DOHH2 (cell line): ENCODE measurements around the gene RASAL2.

ENCODE experiments used
- H3F3A ChIP-seq: fragments of 200-600 bp; sonication (generic), shearing (Covaris generic); 2 replicates; pipeline ENCODE4 v1.6.0; 2016; ENCODE audit warnings: antibody characterized with exemption, mild to moderate bottlenecking; ENCODE audit not compliant: control insufficient read depth, insufficient read depth
- H3K27ac ChIP-seq: fragments of 200-600 bp; sonication (generic); 2 replicates; pipeline ENCODE4 v1.5.1; 2014; ENCODE audit warnings: low read depth, mild to moderate bottlenecking, low read length, moderate library complexity
- H3K27me3 ChIP-seq: fragments of 200-600 bp; sonication (generic); 2 replicates; pipeline ENCODE4 v1.6.1; 2014; ENCODE audit warnings: mild to moderate bottlenecking, low read length, mixed read lengths; ENCODE audit not compliant: control insufficient read depth
- H3K36me3 ChIP-seq: fragments of 200-600 bp; sonication (generic); 2 replicates; pipeline ENCODE4 v1.6.1; 2014; ENCODE audit warnings: mild to moderate bottlenecking, low read length, moderate library complexity, mixed read lengths; ENCODE audit not compliant: control insufficient read depth
- H3K4me1 ChIP-seq: fragments of 200-600 bp; sonication (generic); 2 replicates; pipeline ENCODE4 v1.6.1; 2014; ENCODE audit warnings: mild to moderate bottlenecking, low read length, mixed read lengths; ENCODE audit not compliant: control insufficient read depth
- H3K4me2 ChIP-seq: fragments of 200-600 bp; sonication (generic); 2 replicates; pipeline ENCODE4 v1.6.0; 2014; ENCODE audit warnings: mild to moderate bottlenecking, low read length, moderate library complexity
- H3K4me3 ChIP-seq: fragments of 200-600 bp; sonication (generic); 2 replicates; pipeline ENCODE4 v1.5.1; 2014; ENCODE audit warnings: mild to moderate bottlenecking, low read length, mixed read lengths
- H3K79me2 ChIP-seq: fragments of 200-600 bp; sonication (generic); 2 replicates; pipeline ENCODE4 v1.6.1; 2014; ENCODE audit warnings: mild to moderate bottlenecking, low read length, mixed read lengths; ENCODE audit not compliant: control insufficient read depth
- H3K9me2 ChIP-seq: fragments of 200-600 bp; sonication (generic); replicated peaks from 2 replicates; pipeline ENCODE4 v1.6.1; 2014; ENCODE audit warnings: mild to moderate bottlenecking, low read length, mixed read lengths; ENCODE audit not compliant: control insufficient read depth
- H3K9me3 ChIP-seq: fragments of 200-600 bp; sonication (generic); 2 replicates; pipeline ENCODE4 v1.6.1; 2014; ENCODE audit warnings: antibody characterized with exemption, low read length, mixed read lengths; ENCODE audit not compliant: control insufficient read depth, insufficient read depth
- H4K20me1 ChIP-seq: fragments of 200-600 bp; sonication (generic); 2 replicates; pipeline ENCODE4 v1.6.0; 2014; ENCODE audit warnings: low read depth, mild to moderate bottlenecking, antibody characterized with exemption, low read length, moderate library complexity; ENCODE audit not compliant: control insufficient read depth, insufficient read depth
- EZH2phosphoT487 ChIP-seq: fragments of 200-600 bp; sonication (generic); IDR thresholded peaks from 2 replicates; pipeline ENCODE4 v1.6.1; 2017; ENCODE audit warnings: borderline replicate concordance, mild to moderate bottlenecking, antibody characterized with exemption, low read length, moderate library complexity, mixed read lengths
- TF ChIP-seq, protein P1 (sequence below): fragments of 200-600 bp; sonication (generic); IDR thresholded peaks from one replicate; pipeline ENCODE4 v1.5.1; 2014; ENCODE audit warnings: antibody characterized with exemption, mild to moderate bottlenecking, low read depth, low read length; ENCODE audit not compliant: poor library complexity, severe bottlenecking

Gene RASAL2

DNA sequence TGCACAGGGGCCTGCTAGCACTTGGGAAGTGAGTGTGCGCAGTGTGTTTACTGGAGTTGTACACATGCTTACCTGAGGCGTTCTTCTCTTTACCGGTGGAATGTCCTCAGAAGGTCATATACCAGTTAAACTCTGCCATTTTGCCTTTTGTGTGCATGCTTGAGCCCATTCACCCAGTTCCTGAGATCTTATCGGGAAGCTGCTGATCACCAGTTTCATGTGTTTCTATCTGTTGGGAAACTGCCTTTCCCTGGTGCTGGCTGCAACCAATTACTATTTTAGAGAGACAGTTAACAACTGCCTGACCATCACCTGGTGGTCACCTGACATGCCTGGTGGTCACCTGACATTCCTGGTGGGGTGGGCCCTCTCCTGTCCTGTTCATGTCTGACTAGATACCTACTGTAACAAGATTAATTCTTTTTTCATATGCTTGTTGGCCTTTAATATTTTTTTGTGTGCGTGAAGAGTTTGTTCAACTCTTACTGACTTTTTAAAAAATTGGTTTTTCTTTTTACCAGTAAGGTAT, 137.0 kb downstream of the RASAL2 start:
- no peaks in the 10 kb centered on the region for H3K79me2 ChIP-seq
- no peaks in the 10 kb centered on the region for H3F3A ChIP-seq
- H3K4me2 ChIP-seq = no peak overlapping the region
- no peaks in the 10 kb centered on the region for H3K4me1 ChIP-seq
- H4K20me1 ChIP-seq = no peaks in the 10 kb centered on the region
- H3K27ac ChIP-seq = no peak overlapping the region
- H3K9me3 ChIP-seq = no peaks in the 10 kb centered on the region
- no peaks in the 10 kb centered on the region; the same call in none of the 2 replicates for H3K27me3 ChIP-seq
- no peak overlapping the region for H3K4me3 ChIP-seq
- no peaks in the 10 kb centered on the region for H3K36me3 ChIP-seq
- no peaks in the 10 kb centered on the region for H3K9me2 ChIP-seq
- TF ChIP-seq EZH2phosphoT487 = no peak
- TF ChIP-seq, protein P1, sequence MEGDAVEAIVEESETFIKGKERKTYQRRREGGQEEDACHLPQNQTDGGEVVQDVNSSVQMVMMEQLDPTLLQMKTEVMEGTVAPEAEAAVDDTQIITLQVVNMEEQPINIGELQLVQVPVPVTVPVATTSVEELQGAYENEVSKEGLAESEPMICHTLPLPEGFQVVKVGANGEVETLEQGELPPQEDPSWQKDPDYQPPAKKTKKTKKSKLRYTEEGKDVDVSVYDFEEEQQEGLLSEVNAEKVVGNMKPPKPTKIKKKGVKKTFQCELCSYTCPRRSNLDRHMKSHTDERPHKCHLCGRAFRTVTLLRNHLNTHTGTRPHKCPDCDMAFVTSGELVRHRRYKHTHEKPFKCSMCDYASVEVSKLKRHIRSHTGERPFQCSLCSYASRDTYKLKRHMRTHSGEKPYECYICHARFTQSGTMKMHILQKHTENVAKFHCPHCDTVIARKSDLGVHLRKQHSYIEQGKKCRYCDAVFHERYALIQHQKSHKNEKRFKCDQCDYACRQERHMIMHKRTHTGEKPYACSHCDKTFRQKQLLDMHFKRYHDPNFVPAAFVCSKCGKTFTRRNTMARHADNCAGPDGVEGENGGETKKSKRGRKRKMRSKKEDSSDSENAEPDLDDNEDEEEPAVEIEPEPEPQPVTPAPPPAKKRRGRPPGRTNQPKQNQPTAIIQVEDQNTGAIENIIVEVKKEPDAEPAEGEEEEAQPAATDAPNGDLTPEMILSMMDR = no peak

DNA sequence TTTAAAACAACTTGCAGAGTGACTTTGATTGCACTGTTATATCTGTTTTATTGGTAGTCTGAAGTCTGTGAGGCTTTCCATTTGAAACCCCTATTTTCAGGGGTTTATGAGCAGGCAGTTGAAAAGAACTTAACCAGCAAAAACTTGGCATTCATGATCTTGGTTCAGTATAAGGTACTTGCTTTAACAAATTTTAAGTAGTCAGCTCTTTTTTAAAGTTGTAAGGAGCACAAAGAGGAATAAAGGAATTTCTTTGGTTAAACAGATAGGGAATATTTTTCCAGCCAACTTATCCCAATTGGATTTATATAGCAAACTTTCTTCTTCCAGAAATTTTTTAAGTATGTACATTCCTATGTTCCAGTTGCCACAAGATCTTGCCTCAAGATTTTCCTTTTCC, 138.2 kb downstream of the RASAL2 start:
- Histone ChIP-seq H3K4me1 (no peaks in the 10 kb centered on the region), H3K4me3 (no peak overlapping the region), H3K27ac (no peak overlapping the region), H3F3A (no peaks in the 10 kb centered on the region), H3K9me3 (no peaks in the 10 kb centered on the region), H3K9me2 (no peaks in the 10 kb centered on the region), H3K4me2 (no peak overlapping the region), H3K79me2 (no peaks in the 10 kb centered on the region), H4K20me1 (no peaks in the 10 kb centered on the region), H3K27me3 (no peaks in the 10 kb centered on the region; the same call in none of the 2 replicates), H3K36me3 (no peaks in the 10 kb centered on the region)
- TF ChIP-seq EZH2phosphoT487 = no peak
- TF ChIP-seq, protein P1 = no peak

DNA sequence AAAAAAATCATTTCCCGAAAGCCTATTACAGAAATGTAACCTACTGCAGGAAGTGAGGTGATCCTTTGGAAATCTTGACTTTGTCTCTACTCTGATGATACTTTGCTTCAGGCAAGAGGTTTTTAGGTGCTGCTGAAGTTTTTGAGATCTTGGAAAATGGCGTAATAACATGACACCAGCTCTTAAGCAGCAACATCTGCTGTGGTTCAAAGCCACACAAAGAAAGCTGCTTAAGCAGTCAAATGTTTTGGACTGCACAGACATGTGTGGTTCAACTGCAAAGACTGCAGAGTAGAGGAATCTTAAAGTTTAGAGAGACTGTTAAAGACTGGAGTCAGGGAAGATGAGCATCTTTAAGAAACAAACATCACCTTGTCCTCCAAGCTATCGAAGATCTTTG, 139.0 kb downstream of the RASAL2 start:
- Histone ChIP-seq H3K9me2 (no peaks in the 10 kb centered on the region), H4K20me1 (no peaks in the 10 kb centered on the region), H3K9me3 (no peaks in the 10 kb centered on the region), H3K27me3 (no peaks in the 10 kb centered on the region; the same call in 1 of the 2 replicates), H3K4me2 (no peak overlapping the region), H3K27ac (no peak overlapping the region), H3K79me2 (no peaks in the 10 kb centered on the region), H3K36me3 (no peaks in the 10 kb centered on the region), H3K4me1 (no peaks in the 10 kb centered on the region), H3K4me3 (no peak overlapping the region), H3F3A (no peaks in the 10 kb centered on the region)
- TF ChIP-seq, protein P1 = no peak
- no peak for TF ChIP-seq EZH2phosphoT487
